ENCODE measurements around the gene DVL2.

DNA sequence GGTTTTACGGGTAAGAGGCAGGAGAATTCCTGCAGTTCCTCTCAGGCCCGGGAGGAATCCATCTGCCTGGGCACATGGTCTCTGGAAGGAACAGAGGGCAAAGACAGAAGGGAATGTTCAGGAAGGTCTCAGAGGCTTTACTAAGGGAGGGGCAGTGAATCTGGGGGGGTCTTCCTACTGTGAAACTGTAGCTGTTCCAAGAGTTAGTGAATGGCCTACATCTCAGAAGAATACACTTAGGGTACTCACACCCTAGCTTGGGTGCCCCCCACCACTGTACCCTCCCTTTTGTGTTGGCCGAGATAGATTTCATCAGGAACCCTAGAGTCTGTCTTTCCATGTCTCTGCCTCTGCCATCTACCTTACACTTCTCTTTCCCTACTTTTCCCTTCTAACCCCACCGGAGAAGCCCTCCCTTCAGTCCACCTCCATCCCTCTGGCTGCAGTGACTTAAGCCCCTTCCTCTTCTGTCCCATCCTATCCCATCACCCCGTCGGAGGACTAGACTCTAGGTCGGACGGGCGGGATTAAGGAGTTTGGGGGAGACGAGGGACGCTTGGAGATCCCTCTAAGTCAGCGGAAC lies 15.0 kb downstream of the DVL2 start:
- TF ChIP-seq, protein P1, sequence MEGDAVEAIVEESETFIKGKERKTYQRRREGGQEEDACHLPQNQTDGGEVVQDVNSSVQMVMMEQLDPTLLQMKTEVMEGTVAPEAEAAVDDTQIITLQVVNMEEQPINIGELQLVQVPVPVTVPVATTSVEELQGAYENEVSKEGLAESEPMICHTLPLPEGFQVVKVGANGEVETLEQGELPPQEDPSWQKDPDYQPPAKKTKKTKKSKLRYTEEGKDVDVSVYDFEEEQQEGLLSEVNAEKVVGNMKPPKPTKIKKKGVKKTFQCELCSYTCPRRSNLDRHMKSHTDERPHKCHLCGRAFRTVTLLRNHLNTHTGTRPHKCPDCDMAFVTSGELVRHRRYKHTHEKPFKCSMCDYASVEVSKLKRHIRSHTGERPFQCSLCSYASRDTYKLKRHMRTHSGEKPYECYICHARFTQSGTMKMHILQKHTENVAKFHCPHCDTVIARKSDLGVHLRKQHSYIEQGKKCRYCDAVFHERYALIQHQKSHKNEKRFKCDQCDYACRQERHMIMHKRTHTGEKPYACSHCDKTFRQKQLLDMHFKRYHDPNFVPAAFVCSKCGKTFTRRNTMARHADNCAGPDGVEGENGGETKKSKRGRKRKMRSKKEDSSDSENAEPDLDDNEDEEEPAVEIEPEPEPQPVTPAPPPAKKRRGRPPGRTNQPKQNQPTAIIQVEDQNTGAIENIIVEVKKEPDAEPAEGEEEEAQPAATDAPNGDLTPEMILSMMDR (IDR thresholded peaks at IDR 0.05) = no peak
- no peak for TF ChIP-seq POLR2A (IDR thresholded peaks at IDR 0.05)

All from esophagus squamous epithelium (tissue), 4 donors.